ENCODE measurements around the gene NPAS2. TPM values are rescaled to one million over a fixed set of nuclear protein-coding genes. Genes with fewer than 3 reads are reported as not detected.

The NPAS2 gene
- under 0.01 TPM for total RNA-seq

- peak in 1 of 3 donors; percentile 24 for DNase-seq (ENCODE audit: low read depth in 2 of 3, low spot score in 2 of 3)
Measured at GRCh38 chr2:100819370-100820272, at the start of gene NPAS2. TSS of gene NPAS2 (plus strand) at chr2:100820139. CDS start at chr2:100904755, 84,616 bp downstream.

- no peak for DNase-seq (ENCODE audit: low read depth in 2 of 3, low spot score in 2 of 3)
Measured at GRCh38 chr2:100771125-100771524, 48.8 kb upstream of the NPAS2 start.

GRCh38 chr2:100773538-100773937, 46.4 kb upstream of the NPAS2 start:
- DNase-seq (ENCODE audit: low read depth in 2 of 3, low spot score in 2 of 3) = no peak

- DNase-seq (ENCODE audit: low read depth in 2 of 3, low spot score in 2 of 3) = no peak
Measured at GRCh38 chr2:100776445-100776844, 43.5 kb upstream of the NPAS2 start.

- DNase-seq (ENCODE audit: low read depth in 2 of 3, low spot score in 2 of 3) = no peak
Measured at GRCh38 chr2:100778637-100779450, 41.1 kb upstream of the NPAS2 start.

GRCh38 chr2:100779908-100780202, 40.1 kb upstream of the NPAS2 start:
- DNase-seq (ENCODE audit: low read depth in 2 of 3, low spot score in 2 of 3) = no peak

- DNase-seq (ENCODE audit: low read depth in 2 of 3, low spot score in 2 of 3) = peak in 1 of 3 donors; percentile 5
Measured at GRCh38 chr2:100780203-100781008, 39.5 kb upstream of the NPAS2 start.

- DNase-seq (ENCODE audit: low read depth in 2 of 3, low spot score in 2 of 3) = no peak
Measured at GRCh38 chr2:100781009-100781325, 39.0 kb upstream of the NPAS2 start.

- DNase-seq (ENCODE audit: low read depth in 2 of 3, low spot score in 2 of 3) = no peak
Measured at GRCh38 chr2:100781523-100782379, 38.2 kb upstream of the NPAS2 start.

GRCh38 chr2:100782380-100782878, 37.5 kb upstream of the NPAS2 start:
- DNase-seq (ENCODE audit: low read depth in 2 of 3, low spot score in 2 of 3) = no peak

GRCh38 chr2:100783987-100784386, 36.0 kb upstream of the NPAS2 start:
- DNase-seq (ENCODE audit: low read depth in 2 of 3, low spot score in 2 of 3) = no peak

GRCh38 chr2:100784681-100785080, 35.3 kb upstream of the NPAS2 start:
- no peak for DNase-seq (ENCODE audit: low read depth in 2 of 3, low spot score in 2 of 3)

GRCh38 chr2:100785626-100786296, 34.2 kb upstream of the NPAS2 start:
- no peak for DNase-seq (ENCODE audit: low read depth in 2 of 3, low spot score in 2 of 3)

GRCh38 chr2:100786297-100786658, 33.7 kb upstream of the NPAS2 start:
- DNase-seq (ENCODE audit: low read depth in 2 of 3, low spot score in 2 of 3) = no peak

GRCh38 chr2:100786985-100787384, 33.0 kb upstream of the NPAS2 start:
- no peak for DNase-seq (ENCODE audit: low read depth in 2 of 3, low spot score in 2 of 3)

GRCh38 chr2:100789361-100789760, 30.6 kb upstream of the NPAS2 start:
- DNase-seq (ENCODE audit: low read depth in 2 of 3, low spot score in 2 of 3) = no peak

- no peak for DNase-seq (ENCODE audit: low read depth in 2 of 3, low spot score in 2 of 3)
Measured at GRCh38 chr2:100791294-100791935, 28.5 kb upstream of the NPAS2 start.

- DNase-seq (ENCODE audit: low read depth in 2 of 3, low spot score in 2 of 3) = no peak
Measured at GRCh38 chr2:100791936-100792308, 28.0 kb upstream of the NPAS2 start.

GRCh38 chr2:100793220-100793619, 26.7 kb upstream of the NPAS2 start:
- DNase-seq (ENCODE audit: low read depth in 2 of 3, low spot score in 2 of 3) = no peak
